Amniotic stem cell (primary cell): ENCODE measurements around the gene GTF2H3.
"Not testable (repeated sequence)": the region's sequence is repeated elsewhere in the genome, so short reads cannot be mapped to it uniquely, and the experiment has no call there.

ENCODE experiments used
- DNase-seq: peaks from one replicate; lab custom pipeline; 2025; lab: John Stamatoyannopoulos, UW

GTF2H3 gene

DNA sequence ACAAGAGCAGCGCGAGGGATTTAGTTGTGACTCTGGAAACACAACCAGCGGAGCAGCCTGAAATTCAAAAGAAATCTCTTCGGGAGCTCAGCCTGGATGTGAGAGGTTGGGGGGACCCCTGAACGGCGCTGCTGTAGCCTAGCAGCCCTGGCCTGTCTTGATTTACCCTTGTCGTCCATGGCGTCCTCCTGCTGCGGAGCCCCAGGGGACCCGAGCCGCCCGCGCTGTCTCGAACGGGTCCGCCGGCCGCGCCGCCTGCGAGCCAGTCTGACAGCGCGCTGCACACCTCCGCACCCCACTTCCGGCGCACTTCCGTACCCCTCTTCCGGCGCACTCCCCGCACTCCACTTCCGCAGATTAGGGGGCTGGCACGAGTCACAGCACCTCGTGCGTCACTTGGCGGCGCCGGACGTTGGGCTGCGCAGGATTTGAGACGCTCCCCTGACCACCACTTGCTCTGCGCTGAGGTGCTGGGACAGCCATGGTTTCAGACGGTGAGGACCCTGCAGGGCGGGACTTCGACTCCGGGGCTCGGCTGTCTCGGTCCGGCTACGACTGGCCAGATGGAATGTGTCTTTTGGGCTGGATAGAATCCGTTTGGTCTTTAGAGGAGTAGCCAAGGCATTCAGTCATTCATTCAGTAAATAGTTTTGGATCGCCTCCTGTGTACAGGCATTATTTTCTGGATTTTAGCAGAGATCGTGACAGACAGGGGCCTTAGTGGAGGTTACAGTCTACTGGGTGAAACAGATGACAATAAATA lies at the start of gene GTF2H3, which contains the start of gene EIF2B1:
GTF2H3 (plus strand) TSS at position 451 of the 763 bp plus-strand sequence; CDS start at position 482, 31 bp downstream.
EIF2B1 (minus strand) TSS at position 308 of the 763 bp plus-strand sequence; CDS start at position 179, 129 bp downstream.
- peak; percentile 95 for DNase-seq

GRCh38 chr12:123591702-123592481 lies 41.7 kb upstream of the GTF2H3 start:
- no peak for DNase-seq

DNA sequence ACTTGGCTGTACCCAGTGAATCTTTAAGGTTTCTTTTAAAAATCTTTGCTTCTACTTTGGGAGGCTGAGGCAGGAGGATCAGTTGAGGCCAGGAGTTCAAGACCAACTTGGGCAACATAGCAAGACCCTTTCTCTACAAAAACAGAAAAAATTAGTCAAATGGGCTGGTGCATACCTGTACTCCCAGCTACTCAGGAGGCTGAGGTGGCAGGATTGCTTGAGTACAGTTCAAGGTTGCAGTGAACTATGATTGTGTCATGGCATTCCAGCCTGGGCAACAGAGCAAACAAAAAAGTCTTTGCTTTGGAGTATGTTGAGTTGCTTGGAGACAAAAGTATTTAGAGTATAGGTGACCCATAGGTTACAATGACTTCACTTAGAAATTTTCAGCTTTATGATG lies 37.9 kb upstream of the GTF2H3 start:
- no peak for DNase-seq

GRCh38 chr12:123597100-123597499 lies 36.5 kb upstream of the GTF2H3 start:
- no peak for DNase-seq

DNA sequence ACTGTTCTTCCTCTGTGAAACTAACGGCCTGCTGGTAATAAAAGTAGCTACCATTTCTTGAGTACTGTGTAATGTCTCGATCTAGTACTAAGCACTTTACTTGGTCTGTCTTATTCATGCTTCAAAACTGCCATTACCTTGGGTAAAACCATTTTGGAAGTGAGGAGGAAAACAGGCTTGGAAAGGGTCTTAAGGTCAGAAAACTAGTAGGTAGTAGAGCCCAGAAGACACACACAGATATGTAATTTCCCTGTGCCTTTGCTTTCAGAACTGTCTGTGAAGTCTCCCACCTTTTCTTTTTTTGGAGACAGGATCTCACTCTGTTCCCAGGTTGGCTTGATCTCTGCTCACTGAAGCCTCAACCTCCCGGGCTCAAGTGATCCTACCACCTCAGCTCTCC lies 35.1 kb upstream of the GTF2H3 start:
- DNase-seq: no peak

DNA sequence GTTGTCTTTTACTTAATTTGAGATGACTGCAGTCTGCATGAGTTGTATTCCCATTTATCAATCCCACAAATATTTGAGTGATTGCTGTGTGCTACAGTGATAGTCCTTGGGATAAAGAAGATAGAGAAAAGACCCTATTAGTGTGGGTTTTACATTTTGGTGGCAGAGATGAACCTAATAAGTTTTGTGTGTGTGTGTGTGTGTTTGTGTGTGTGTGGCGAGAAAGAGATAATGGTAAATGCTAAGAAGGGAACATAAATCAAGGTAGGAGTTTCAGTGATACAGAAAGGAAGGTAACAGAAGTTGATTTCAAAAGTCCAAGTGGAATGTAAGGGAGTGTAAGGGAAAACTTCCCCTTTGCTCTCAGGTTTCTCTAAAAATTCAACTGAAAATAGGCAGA lies 34.3 kb upstream of the GTF2H3 start:
- DNase-seq: no peak

GRCh38 chr12:123599721-123600120 lies 33.9 kb upstream of the GTF2H3 start:
- no peak for DNase-seq

GRCh38 chr12:123601602-123602489 lies 31.8 kb upstream of the GTF2H3 start, which contains the start of gene DDX55:
DDX55 (plus strand) TSS chr12:123602099; CDS start chr12:123602149, 50 bp downstream.
- DNase-seq: peak; percentile 72

- DNase-seq: no peak
These were observed 30.9 kb upstream of the GTF2H3 start for GRCh38 chr12:123602651-123603195.

GRCh38 chr12:123603495-123603894 lies 30.1 kb upstream of the GTF2H3 start:
- DNase-seq: not testable (repeated sequence)

GRCh38 chr12:123607756-123608155 lies 25.9 kb upstream of the GTF2H3 start:
- no peak for DNase-seq

DNA sequence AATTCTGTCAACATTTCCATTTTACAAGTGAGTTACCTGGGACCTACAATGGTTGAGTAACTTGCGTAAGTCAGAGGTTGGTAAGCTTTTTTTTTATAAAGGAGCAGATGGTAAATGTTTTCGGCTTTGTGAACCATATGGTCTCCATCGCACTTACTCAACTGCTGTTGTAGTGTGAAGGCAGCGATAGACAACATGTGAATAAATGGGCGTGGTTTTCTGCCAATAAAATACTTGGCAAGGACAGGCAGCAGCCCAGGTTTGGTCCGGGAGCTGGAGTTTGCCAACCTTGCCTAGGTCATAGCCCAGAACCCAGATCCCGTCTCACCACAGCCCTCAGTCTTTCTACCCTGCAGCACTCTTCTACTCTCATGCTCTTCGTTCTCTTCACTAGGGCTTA lies 25.4 kb upstream of the GTF2H3 start:
- no peak for DNase-seq

DNA sequence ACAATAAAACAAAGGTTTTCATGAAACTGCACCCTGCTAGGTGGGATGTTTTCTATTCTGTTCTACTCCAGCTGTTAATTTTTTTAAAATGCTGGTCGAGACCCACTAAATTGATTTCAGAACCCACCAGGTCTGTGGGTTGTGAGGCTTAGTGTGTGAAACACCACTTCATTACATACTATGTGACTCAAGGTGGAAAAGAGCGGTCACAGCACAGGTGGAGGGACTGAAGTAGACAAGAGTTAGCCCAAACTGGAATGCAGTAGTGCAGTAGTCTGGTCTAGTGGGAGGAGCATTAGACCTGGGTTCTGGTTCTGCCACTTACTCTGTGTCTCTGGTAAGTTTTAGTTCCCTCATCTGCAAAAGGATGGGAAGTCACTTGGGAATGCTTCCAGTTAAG lies 19.5 kb upstream of the GTF2H3 start:
- no peak for DNase-seq

GRCh38 chr12:123614531-123614930 lies 19.1 kb upstream of the GTF2H3 start:
- DNase-seq: no peak

GRCh38 chr12:123617144-123617543 lies 16.5 kb upstream of the GTF2H3 start:
- DNase-seq: no peak

DNA sequence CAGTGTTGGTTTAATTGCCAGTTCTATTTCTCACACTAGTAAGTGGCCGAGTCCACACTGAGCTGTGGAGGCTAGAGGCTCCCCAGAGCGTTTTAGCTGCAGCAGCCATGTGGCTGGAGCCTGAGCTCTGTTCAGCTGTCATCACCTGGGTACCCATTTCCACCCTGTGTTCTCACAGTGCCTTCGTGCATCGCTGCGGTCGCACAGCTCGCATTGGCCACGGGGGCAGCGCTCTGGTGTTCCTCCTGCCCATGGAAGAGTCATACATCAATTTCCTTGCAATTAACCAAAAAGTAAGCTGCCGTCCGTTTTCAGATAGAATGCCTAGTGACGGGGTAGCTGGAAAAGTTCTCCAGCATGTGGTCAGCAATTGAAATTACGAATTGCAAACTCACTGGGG lies 16.0 kb upstream of the GTF2H3 start:
- no peak for DNase-seq

DNA sequence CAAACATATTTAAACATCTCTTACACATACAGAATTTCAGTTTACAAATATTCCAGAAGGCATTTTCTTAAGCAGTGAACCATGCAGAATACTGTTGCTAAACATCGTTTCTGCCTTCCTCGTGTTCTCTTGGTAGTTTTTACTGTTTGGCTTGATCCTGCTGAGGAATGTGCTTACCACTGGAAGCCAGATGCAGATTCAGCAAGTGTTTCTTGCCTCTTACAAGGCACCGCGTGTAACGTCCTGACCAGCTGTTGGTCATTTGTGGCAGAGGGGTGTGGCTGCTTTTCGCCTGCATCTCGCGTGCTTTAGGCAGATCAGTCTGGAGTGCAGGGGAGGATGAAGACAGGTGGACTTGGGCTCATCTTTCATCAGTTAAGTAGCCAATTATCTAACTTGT lies 12.5 kb upstream of the GTF2H3 start:
- DNase-seq: no peak

DNA sequence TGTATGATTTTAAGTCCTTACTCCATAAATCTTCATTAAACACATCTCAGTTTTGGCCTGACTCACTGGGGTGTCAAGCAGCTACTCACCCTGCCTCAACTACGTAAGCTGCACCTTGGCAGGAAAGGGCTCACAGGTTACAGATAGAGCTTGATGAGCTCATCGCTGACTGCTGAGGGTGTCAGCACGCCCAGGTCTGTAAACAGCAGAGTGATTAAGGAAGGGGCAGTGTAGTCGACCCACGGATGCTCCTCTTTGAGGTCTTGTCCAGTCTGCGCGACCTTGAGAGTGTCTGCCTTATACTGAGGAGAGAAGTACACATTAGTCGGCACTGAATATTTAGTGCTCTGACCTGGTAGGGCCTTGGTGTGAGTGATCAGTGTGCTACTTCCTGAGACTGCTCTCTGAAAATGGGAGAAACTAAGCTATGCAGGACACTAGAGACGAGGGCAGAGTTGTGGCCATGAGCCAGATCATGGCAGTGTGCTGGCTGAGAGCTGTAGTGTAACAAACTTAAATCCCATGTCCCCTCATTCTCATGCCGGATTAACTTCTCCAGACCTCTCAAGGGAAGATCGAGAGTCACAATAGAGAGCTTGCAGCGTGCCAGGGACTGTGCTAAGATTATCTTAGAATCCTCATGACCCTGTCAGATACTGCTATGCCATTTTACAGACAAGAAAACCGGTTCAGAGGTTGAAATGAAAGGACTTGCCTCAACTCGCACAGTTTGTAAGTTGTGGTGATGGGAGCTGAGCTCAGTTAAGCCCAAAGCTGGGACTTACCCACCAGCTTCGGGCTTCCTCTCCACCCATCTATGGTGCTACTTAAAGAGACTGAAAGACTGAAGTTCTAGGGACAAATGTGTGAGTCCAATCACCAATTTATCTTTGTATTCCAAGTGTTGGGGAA lies 11.8 kb upstream of the GTF2H3 start:
- no peak for DNase-seq

DNA sequence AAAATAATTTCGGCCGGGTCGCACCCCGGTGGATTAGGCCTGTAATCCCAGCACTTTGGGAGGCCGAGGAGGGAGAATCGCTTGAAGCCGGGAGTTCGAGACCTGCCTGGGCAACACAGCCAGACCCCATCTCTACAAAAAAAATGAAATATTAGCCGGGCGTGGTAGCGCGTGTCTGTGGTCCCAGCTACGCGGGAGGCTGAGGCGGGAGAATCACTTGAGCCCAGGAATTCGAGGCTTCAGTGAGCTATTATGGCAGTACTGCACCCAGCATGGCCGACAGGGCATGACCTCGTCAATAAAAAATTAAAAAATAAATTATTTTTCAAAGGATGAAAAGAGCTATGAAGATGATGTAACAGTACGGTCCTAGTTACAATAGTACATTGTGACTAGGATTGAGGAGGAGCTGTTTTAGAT lies 523 bp downstream of the GTF2H3 start:
- DNase-seq: no peak

DNA sequence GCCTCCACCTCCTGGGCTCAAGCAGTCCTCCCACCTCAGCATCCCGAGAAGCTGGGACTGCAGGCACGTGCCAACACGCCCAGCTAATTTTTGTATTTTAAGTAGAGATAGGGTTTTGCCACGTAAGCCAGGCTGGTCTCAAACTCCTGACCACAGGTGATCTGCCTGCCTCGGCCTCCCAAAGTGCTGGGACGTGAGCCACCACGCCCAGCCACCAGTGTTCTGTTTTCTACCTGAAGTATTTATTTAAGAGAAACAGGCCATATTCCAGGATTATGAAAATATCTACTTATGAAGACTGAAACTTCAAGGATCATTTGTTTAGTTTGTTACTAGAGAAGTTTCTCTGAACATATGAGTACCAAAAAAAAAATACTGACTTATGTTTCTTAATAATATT lies 10.3 kb downstream of the GTF2H3 start:
- DNase-seq: no peak

DNA sequence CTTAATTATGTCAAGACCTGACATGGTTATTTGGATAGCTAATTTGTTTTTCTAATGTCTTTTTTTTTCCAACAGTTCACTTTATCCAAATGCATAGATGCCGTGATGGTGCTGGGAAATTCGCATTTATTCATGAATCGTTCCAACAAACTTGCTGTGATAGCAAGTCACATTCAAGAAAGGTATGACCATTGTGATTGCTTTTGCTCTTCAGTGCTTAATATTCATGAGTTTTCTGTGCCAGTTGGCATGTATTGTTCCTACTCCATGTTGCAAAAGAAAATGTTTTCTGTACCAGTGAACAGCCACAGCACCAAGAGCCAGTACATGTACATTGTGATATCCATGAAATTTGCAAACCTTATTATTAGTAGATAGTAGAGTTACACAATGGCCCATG lies 11.8 kb downstream of the GTF2H3 start:
- no peak for DNase-seq
